Measurements from ENCODE around the gene ZNF689. TPM values are rescaled to one million over a fixed set of nuclear protein-coding genes. Genes with fewer than 3 reads are reported as not detected.
A peak's percentile ranks its signal among the peaks of the same experiment; 100 is the strongest.

Gene ZNF689
- total and polyA plus RNA-seq, 2 of the 13 experiments (the other 11 are each of a cell fraction or from before 2014, with no cell fraction given), result 9.7 to 19.5 TPM

GRCh38 chr16:30557957-30558788, 52.0 kb downstream of the ZNF689 start, which contains the start of gene ZNF764 (continued):
- peak; percentile 98 for TF ChIP-seq ZNF414 (CRISPR knock-in tag; IDR thresholded peaks at IDR 0.05)
- peak; percentile 56; the same call in 1 of the 2 replicates for TF ChIP-seq ZNF576 (CRISPR knock-in tag; IDR thresholded peaks at IDR 0.05)
- 0 out of 2 replicates have a peak, but pooled peaks have one; percentile 8 for TF ChIP-seq CBX5 (CRISPR knock-in tag; IDR thresholded peaks at IDR 0.05; ENCODE audit: borderline replicate concordance)
- TF ChIP-seq CERS6 (CRISPR knock-in tag; IDR thresholded peaks at IDR 0.05), result no peak
- no peak for TF ChIP-seq ZNF276 (CRISPR knock-in tag; IDR thresholded peaks at IDR 0.05; ENCODE audit: low read depth)
- TF ChIP-seq AGO2 (optimal IDR thresholded peaks at IDR 0.05; ENCODE audit: low read depth, low read length), result peak; percentile 96
- peak; percentile 93 for TF ChIP-seq KDM5B (CRISPR knock-in tag; IDR thresholded peaks at IDR 0.05; ENCODE audit: borderline replicate concordance)
- no peak for TF ChIP-seq EZH2 (conservative IDR thresholded peaks at IDR 0.05; ENCODE audit: low read depth, low read length)
- no peak for TF ChIP-seq DDIT3 (CRISPR knock-in tag; IDR thresholded peaks at IDR 0.05)
- TF ChIP-seq HBP1 (CRISPR knock-in tag; IDR thresholded peaks at IDR 0.05; ENCODE audit: low read depth), result peak; percentile 90; the same call in 1 of the 2 replicates
- TF ChIP-seq ZNF225 (CRISPR knock-in tag; IDR thresholded peaks at IDR 0.05), result peak; percentile 86
- TF ChIP-seq NR3C1 (CRISPR knock-in tag; IDR thresholded peaks at IDR 0.05), result no peak
- TF ChIP-seq UBTF (CRISPR knock-in tag; IDR thresholded peaks at IDR 0.05), result peak; percentile 93
- TF ChIP-seq MAFG (CRISPR knock-in tag; IDR thresholded peaks at IDR 0.05), result peak; percentile 33; the same call in 1 of the 2 replicates
- TF ChIP-seq CBX2 (IDR thresholded peaks at IDR 0.05; ENCODE audit: low read depth, low read length), result no peak
- TF ChIP-seq CBX2 (CRISPR knock-in tag; IDR thresholded peaks at IDR 0.05; ENCODE audit: low read depth), result no peak
- TF ChIP-seq ZNF720 (CRISPR knock-in tag; IDR thresholded peaks at IDR 0.05), result no peak
- TF ChIP-seq PREB (CRISPR knock-in tag; IDR thresholded peaks at IDR 0.05), result 0 out of 2 replicates have a peak, but pooled peaks have one; percentile 45
- no peak for TF ChIP-seq ZNF780A (CRISPR knock-in tag; IDR thresholded peaks at IDR 0.05)

Measured in HepG2 (cell line).